ENCODE results near the gene ZFAND3.

DNA sequence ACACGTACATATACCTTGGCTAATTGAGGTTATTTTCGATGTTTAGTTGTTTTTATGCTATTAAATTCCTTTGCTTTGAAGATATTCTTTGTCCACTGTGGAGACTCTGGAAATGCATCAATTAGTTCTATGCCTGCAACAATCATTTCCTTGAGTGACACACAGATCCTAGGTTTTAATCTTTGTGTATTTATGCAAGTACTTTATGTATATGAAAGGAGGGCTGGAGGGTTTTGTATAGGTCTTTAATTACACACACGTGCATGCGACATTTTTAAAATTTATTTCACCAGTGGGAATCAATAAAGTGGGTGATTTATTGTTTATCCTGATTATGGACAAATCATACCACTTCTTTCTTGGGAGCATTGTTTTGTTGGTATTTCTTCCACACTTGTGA is 57.3 kb downstream of the ZFAND3 start:
- TF ChIP-seq POLR2A (IDR thresholded peaks at IDR 0.05), result no peak
- TF ChIP-seq CTCF (IDR thresholded peaks at IDR 0.05), result no peak
